Duodenal mucosa (tissue), 2 donors: ENCODE data around the gene MRPS33.

Experiments used
- H3K27ac ChIP-seq: one replicate; pipeline ENCODE4 v1.7.0; 2013; ENCODE audit warnings: low read depth, low read length
- H3K27me3 ChIP-seq, 2 donors: one replicate each; pipeline ENCODE4 v1.7.0; 2013; ENCODE audit warnings: low read length in 2 of 2, control low read depth in 1 of 2; ENCODE audit not compliant: insufficient read depth in 2 of 2, control insufficient read depth in 1 of 2
- H3K36me3 ChIP-seq, 2 donors: one replicate each; pipeline ENCODE4 v1.7.0; 2013; ENCODE audit warnings: low read length in 2 of 2, control low read depth in 1 of 2; ENCODE audit not compliant: insufficient read depth in 2 of 2, control insufficient read depth in 1 of 2
- H3K4me1 ChIP-seq, 2 donors: one replicate each; pipeline ENCODE4 v1.7.0; 2013; ENCODE audit warnings: low read length in 2 of 2, control low read depth in 1 of 2; ENCODE audit not compliant: insufficient read depth in 2 of 2, control insufficient read depth in 1 of 2
- H3K4me3 ChIP-seq, 2 donors: one replicate each; pipeline ENCODE4 v1.7.0; 2013; ENCODE audit warnings: low read length in 2 of 2, low read depth in 1 of 2
- H3K9ac ChIP-seq, 2 donors: one replicate each; pipeline ENCODE4 v1.7.0; 2013; ENCODE audit warnings: low read length in 2 of 2, low read depth in 1 of 2
- H3K9me3 ChIP-seq, 2 donors: one replicate each; pipeline ENCODE4 v1.7.0; 2013; ENCODE audit warnings: low read length in 2 of 2, control low read depth in 1 of 2; ENCODE audit not compliant: control insufficient read depth in 1 of 2

MRPS33 gene

GRCh38 chr7:141014524-141015395 is at the start of gene MRPS33:
Gene MRPS33 (minus strand): TSS chr7:141014952. CDS start chr7:141010633, 4,319 bp downstream.
- Histone ChIP-seq H3K4me1 (peaks cover 28 to 30% of the 10 kb centered on the region in 2 donors), H3K9ac (peak within 1 kb of the TSS; percentile 70 to 85), H3K27ac (peak within 1 kb of the TSS; percentile 85), H3K4me3 (peak within 1 kb of the TSS; percentile 88 to 98), H3K27me3 (peaks cover 0 to 4% of the 10 kb centered on the region in 2 donors), H3K9me3 (peaks cover 0 to 3% of the 10 kb centered on the region in 2 donors), H3K36me3 (peaks cover 0 to 8% of the 10 kb centered on the region in 2 donors)

- Histone ChIP-seq H3K27me3 (peaks cover 0 to under 1% of the 10 kb centered on the region in 2 donors), H3K4me3 (no peak overlapping the region), H3K36me3 (no peaks in the 10 kb centered on the region), H3K4me1 (no peaks in the 10 kb centered on the region), H3K9ac (no peak overlapping the region), H3K9me3 (no peaks in the 10 kb centered on the region), H3K27ac (no peak overlapping the region)
These were observed 43.0 kb upstream of the MRPS33 start for GRCh38 chr7:141057788-141058187.

GRCh38 chr7:141055146-141055545 is 40.4 kb upstream of the MRPS33 start:
- Histone ChIP-seq H3K4me3 (no peak overlapping the region), H3K27me3 (peaks cover 0 to 9% of the 10 kb centered on the region in 2 donors), H3K9ac (no peak overlapping the region), H3K9me3 (no peaks in the 10 kb centered on the region), H3K36me3 (no peaks in the 10 kb centered on the region), H3K27ac (no peak overlapping the region), H3K4me1 (no peaks in the 10 kb centered on the region)

DNA sequence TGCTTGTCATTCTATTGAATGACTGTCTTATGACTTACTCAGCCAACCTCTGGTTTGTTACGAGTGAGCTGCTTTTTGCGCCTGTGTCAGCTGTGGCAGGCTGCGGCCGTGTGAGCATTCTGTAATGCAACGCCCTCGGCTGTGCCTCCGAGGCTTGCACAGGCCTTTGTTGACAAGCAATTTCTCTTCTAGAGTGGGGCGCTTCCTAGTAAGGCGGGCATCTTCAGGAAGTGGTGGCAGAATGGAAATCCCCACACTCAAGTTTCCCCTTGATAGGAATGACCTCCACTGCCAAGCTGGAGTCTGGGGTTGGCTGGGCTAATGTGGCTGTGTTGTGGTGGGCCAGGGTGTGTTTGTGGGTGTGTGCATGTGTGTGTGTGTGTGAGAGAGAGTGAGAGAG is 38.9 kb upstream of the MRPS33 start:
- Histone ChIP-seq H3K9me3 (no peaks in the 10 kb centered on the region), H3K27me3 (peaks cover 0 to 9% of the 10 kb centered on the region in 2 donors), H3K27ac (no peak overlapping the region), H3K4me3 (no peak overlapping the region), H3K36me3 (no peaks in the 10 kb centered on the region), H3K9ac (no peak overlapping the region), H3K4me1 (no peaks in the 10 kb centered on the region)

- H3K4me3 ChIP-seq = no peak overlapping the region
- no peaks in the 10 kb centered on the region for H3K27me3 ChIP-seq
- H3K27ac ChIP-seq = no peak overlapping the region
- no peaks in the 10 kb centered on the region for H3K9me3 ChIP-seq
- no peaks in the 10 kb centered on the region for H3K36me3 ChIP-seq
- no peaks in the 10 kb centered on the region for H3K4me1 ChIP-seq
- H3K9ac ChIP-seq = no peak overlapping the region
These were observed 31.3 kb upstream of the MRPS33 start for GRCh38 chr7:141045842-141046620.

- Histone ChIP-seq H3K9me3 (no peaks in the 10 kb centered on the region), H3K27ac (no peak overlapping the region), H3K9ac (no peak overlapping the region), H3K36me3 (no peaks in the 10 kb centered on the region), H3K4me1 (no peaks in the 10 kb centered on the region), H3K4me3 (no peak overlapping the region), H3K27me3 (no peaks in the 10 kb centered on the region)
These were observed 30.5 kb upstream of the MRPS33 start for GRCh38 chr7:141045126-141045841.

GRCh38 chr7:141043616-141044015 is 28.9 kb upstream of the MRPS33 start:
- H3K27ac ChIP-seq = no peak overlapping the region
- no peaks in the 10 kb centered on the region for H3K4me1 ChIP-seq
- H3K4me3 ChIP-seq = no peak overlapping the region
- H3K36me3 ChIP-seq = no peaks in the 10 kb centered on the region
- H3K27me3 ChIP-seq = no peaks in the 10 kb centered on the region
- H3K9ac ChIP-seq = no peak overlapping the region
- no peaks in the 10 kb centered on the region for H3K9me3 ChIP-seq

GRCh38 chr7:141042222-141043193 is 27.8 kb upstream of the MRPS33 start:
- Histone ChIP-seq H3K4me3 (no peak overlapping the region), H3K4me1 (no peaks in the 10 kb centered on the region), H3K9me3 (no peaks in the 10 kb centered on the region), H3K27ac (no peak overlapping the region), H3K27me3 (no peaks in the 10 kb centered on the region), H3K9ac (no peak overlapping the region), H3K36me3 (no peaks in the 10 kb centered on the region)

- Histone ChIP-seq H3K4me1 (no peaks in the 10 kb centered on the region), H3K9ac (no peak overlapping the region), H3K36me3 (no peaks in the 10 kb centered on the region), H3K27me3 (no peaks in the 10 kb centered on the region), H3K27ac (no peak overlapping the region), H3K4me3 (no peak overlapping the region), H3K9me3 (no peaks in the 10 kb centered on the region)
These were observed 24.6 kb upstream of the MRPS33 start for GRCh38 chr7:141039376-141039775.
